Ovary (tissue), 3 donors: Measurements from ENCODE around the gene MARCKSL1.

Experiments used
- CTCF ChIP-seq, 3 donors: fragments of 450-650 bp in 2 of 3; fragments of 200-600 bp in 1 of 3; IDR thresholded peaks; one replicate each; pipeline versions ENCODE4 v1.5.1 to v1.8.0; 2016 to 2022; ENCODE audit warnings: antibody characterized with exemption in 3 of 3, mild to moderate bottlenecking in 1 of 3
- POLR2A ChIP-seq: fragments of 450-650 bp; IDR thresholded peaks from one replicate; pipeline ENCODE4 v1.6.1; 2017; ENCODE audit warnings: antibody characterized with exemption, mild to moderate bottlenecking, moderate library complexity
- donor health status: DM: no; HTN: no; CAD: no.

GRCh38 chr1:32286763-32287162 is 49.3 kb downstream of the MARCKSL1 start:
- TF ChIP-seq CTCF (IDR thresholded peaks at IDR 0.05) (no peak), POLR2A (no peak)
